HG02678 (cell line): ENCODE measurements around the gene SPDYE17.
"Not testable (repeated sequence)": the region's sequence is repeated elsewhere in the genome, so short reads cannot be mapped to it uniquely, and the experiment has no call there.

Experiments used
- ATAC-seq: cut with Tn5 transposase; IDR thresholded peaks from one replicate; pipeline ENCODE4 v1.9.1; 2021; ENCODE audit warnings: mild to moderate bottlenecking, moderate library complexity; ENCODE audit not compliant: unreplicated experiment

SPDYE17 gene

GRCh38 chr7:76974336-76974735 is 57.8 kb downstream of the SPDYE17 start:
- not testable (repeated sequence) for ATAC-seq

GRCh38 chr7:76972391-76972790 is 59.8 kb downstream of the SPDYE17 start:
- not testable (repeated sequence) for ATAC-seq
